Endodermal cell (in vitro differentiated cells): ENCODE measurements around the gene OXCT1. TPM values are rescaled to one million over a fixed set of nuclear protein-coding genes. Genes with fewer than 3 reads are reported as not detected.

ENCODE experiments used
- DNase-seq: peaks from one replicate; pipeline ENCODE4 v3.0.0-alpha.2; 2017
- H3K27ac ChIP-seq: 2 replicates; pipeline ENCODE4 v1.5.1; 2013; ENCODE audit warnings: mild to moderate bottlenecking, low read depth, low read length, moderate library complexity
- H3K27me3 ChIP-seq: 2 replicates; pipeline ENCODE4 v1.6.1; 2013; ENCODE audit warnings: mild to moderate bottlenecking, low read length, moderate library complexity; ENCODE audit not compliant: insufficient read depth, control insufficient read depth, poor library complexity, severe bottlenecking
- H3K36me3 ChIP-seq: 2 replicates; pipeline ENCODE4 v1.7.0; 2013; ENCODE audit warnings: mild to moderate bottlenecking, low read length, moderate library complexity; ENCODE audit not compliant: control insufficient read depth, insufficient read depth
- H3K4me1 ChIP-seq: one replicate; pipeline ENCODE4 v1.7.0; 2013; ENCODE audit warnings: low read length; ENCODE audit not compliant: control insufficient read depth, insufficient read depth
- H3K4me3 ChIP-seq: 2 replicates; pipeline ENCODE4 v1.5.1; 2013; ENCODE audit warnings: mild to moderate bottlenecking, low read length, moderate library complexity
- H3K9ac ChIP-seq: 2 replicates; pipeline ENCODE4 v1.6.1; 2013; ENCODE audit warnings: mild to moderate bottlenecking, low read length, moderate library complexity; ENCODE audit not compliant: poor library complexity, severe bottlenecking; ENCODE audit errors: extremely low read depth
- H3K9me3 ChIP-seq: 2 replicates; pipeline ENCODE4 v1.6.1; 2013; ENCODE audit warnings: mild to moderate bottlenecking, low read length, moderate library complexity; ENCODE audit not compliant: control insufficient read depth
- H3K27ac Mint-ChIP-seq: 2 replicates; pipeline ENCODE4 v1.8.0; 2020; ENCODE audit warnings: mixed read lengths
- H3K27me3 Mint-ChIP-seq: 2 replicates; pipeline ENCODE4 v1.8.0; 2021; ENCODE audit warnings: mild to moderate bottlenecking, mixed read lengths; ENCODE audit not compliant: insufficient read depth
- H3K36me3 Mint-ChIP-seq: 2 replicates; pipeline ENCODE4 v1.8.0; 2020; ENCODE audit warnings: low read depth, mixed read lengths
- H3K4me1 Mint-ChIP-seq: 2 replicates; pipeline ENCODE4 v1.8.0; 2020; ENCODE audit warnings: mixed read lengths
- H3K4me3 Mint-ChIP-seq: 2 replicates; pipeline ENCODE4 v1.8.0; 2020; ENCODE audit warnings: mild to moderate bottlenecking, moderate library complexity, mixed read lengths
- H3K9me3 Mint-ChIP-seq: 2 replicates; pipeline ENCODE4 v1.8.0; 2020; ENCODE audit warnings: mild to moderate bottlenecking, mixed read lengths
- WGBS, 2 experiments: methylation state at CpG; one replicate each; pipeline versions ENCODE4 v1.1.5 to v1.1.7; 2013; ENCODE audit warnings: missing lambda C conversion rate in 2 of 2, mixed read lengths in 1 of 2; ENCODE audit not compliant: insufficient coverage in 1 of 2, insufficient read length in 1 of 2; 5-methylcytosine and 5-hydroxymethylcytosine counted together
- total RNA-seq, 2 donors: library from RNA; stranded (reverse); fragmentation: NEBNext Ultra II Directional in 1 of 2; extraction: Animal tissue kit (Norgen Biotek cat#: 25700) in 1 of 2; gene quantifications; 2 replicates in 1 of 2; 3 replicates in 1 of 2; pipeline ENCODE4 v1.2.1, GENCODE V29; 2021
- TF ChIP-seq, protein P1 (sequence below): fragments of 200-600 bp; sonication (generic); conservative IDR thresholded peaks from 2 replicates; pipeline ENCODE4 v1.5.0; 2021; ENCODE audit warnings: antibody characterized with exemption, mild to moderate bottlenecking

The OXCT1 gene
- total RNA-seq, 2 donors from 2014 or later: 24.5 to 25.1 TPM

DNA sequence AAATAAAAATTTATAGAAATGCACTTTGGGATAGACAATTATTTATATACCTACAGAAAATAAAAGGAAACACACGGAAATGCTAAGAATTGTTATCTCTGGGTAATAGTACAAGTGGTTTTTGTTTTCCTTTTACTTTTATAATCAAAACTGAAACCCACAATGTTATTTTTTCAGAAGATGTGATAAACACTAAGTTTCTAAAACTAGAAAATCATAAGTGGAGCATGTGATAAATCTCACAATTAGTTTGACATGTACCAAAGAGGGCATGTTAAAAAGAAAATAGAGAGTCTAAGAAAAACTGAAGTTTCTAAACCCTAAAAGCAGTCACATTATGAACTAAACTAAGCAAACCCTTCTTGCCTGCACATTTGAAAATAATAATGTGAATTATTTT is 61.1 kb downstream of the OXCT1 start:
- no CpG with 5 or more reads among the region's 1 CpG for WGBS, 2 experiments

DNA sequence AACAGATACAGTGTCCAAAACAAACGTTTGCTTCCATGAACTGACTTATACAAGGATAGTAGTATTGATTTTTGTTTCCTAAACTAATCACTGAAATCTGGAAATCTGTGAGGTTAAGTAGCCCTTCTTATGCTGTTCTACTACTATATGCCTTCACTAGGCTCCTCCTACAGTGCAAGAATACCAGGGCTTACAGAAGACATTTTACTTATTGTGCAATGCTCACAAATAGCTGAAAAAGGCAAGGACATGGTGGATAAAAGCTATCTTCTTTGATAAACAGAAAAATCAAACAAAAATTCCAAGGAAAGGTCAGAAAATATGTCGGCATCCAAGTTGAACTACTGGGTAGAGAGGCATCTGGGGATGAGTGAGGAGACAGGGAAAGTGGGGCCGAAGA is 61.9 kb downstream of the OXCT1 start:
- no peaks in the 10 kb centered on the region for H3K4me1 ChIP-seq
- Mint-ChIP-seq H3K36me3 (no peaks in the 10 kb centered on the region), H3K4me3 (no peak overlapping the region), H3K9me3 (no peaks in the 10 kb centered on the region), H3K4me1 (peaks cover 10% of the 10 kb centered on the region), H3K27me3 (no peaks in the 10 kb centered on the region), H3K27ac (no peak overlapping the region)
- H3K9me3 ChIP-seq: no peaks in the 10 kb centered on the region
- no peak overlapping the region for H3K9ac ChIP-seq
- WGBS, 2 experiments: 90 to 100% methylated on average over 1 to 3 of the region's 3 CpGs
- DNase-seq: no peak
- H3K27me3 ChIP-seq: no peaks in the 10 kb centered on the region
- H3K4me3 ChIP-seq: no peak overlapping the region
- no peak overlapping the region for H3K27ac ChIP-seq
- peaks cover 10% of the 10 kb centered on the region for H3K36me3 ChIP-seq
- TF ChIP-seq, protein P1, sequence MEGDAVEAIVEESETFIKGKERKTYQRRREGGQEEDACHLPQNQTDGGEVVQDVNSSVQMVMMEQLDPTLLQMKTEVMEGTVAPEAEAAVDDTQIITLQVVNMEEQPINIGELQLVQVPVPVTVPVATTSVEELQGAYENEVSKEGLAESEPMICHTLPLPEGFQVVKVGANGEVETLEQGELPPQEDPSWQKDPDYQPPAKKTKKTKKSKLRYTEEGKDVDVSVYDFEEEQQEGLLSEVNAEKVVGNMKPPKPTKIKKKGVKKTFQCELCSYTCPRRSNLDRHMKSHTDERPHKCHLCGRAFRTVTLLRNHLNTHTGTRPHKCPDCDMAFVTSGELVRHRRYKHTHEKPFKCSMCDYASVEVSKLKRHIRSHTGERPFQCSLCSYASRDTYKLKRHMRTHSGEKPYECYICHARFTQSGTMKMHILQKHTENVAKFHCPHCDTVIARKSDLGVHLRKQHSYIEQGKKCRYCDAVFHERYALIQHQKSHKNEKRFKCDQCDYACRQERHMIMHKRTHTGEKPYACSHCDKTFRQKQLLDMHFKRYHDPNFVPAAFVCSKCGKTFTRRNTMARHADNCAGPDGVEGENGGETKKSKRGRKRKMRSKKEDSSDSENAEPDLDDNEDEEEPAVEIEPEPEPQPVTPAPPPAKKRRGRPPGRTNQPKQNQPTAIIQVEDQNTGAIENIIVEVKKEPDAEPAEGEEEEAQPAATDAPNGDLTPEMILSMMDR: no peak

More for the DNA sequence above, 61.1 kb downstream of the OXCT1 start:
- Mint-ChIP-seq H3K9me3 (no peaks in the 10 kb centered on the region), H3K36me3 (no peaks in the 10 kb centered on the region), H3K27me3 (no peaks in the 10 kb centered on the region), H3K27ac (no peak overlapping the region), H3K4me3 (no peak overlapping the region), H3K4me1 (peaks cover 10% of the 10 kb centered on the region)
- no peak overlapping the region for H3K4me3 ChIP-seq
- no peaks in the 10 kb centered on the region for H3K27me3 ChIP-seq
- peaks cover 4% of the 10 kb centered on the region for H3K36me3 ChIP-seq
- no peak for DNase-seq
- no peaks in the 10 kb centered on the region for H3K9me3 ChIP-seq
- H3K9ac ChIP-seq: no peak overlapping the region
- no peaks in the 10 kb centered on the region for H3K4me1 ChIP-seq
- H3K27ac ChIP-seq: no peak overlapping the region
- TF ChIP-seq, protein P1: no peak

DNA sequence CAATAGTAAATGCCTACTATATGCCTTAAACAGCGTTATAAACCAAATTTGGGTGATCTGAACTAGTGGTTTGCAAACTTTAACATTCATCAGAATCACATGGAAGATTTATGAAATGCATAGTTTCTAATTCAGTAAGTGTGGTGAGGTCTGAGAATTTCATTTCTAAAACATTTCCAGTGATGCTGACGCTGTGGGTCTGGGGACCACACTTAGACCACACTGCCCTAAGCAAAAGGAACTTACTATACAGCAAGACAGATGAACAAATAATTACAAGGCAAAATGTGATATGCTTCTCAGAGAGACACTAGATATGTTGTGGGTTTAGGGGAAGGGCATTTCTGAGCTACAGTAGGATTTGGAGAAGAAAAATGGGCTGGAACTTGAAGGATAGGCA is 72.6 kb downstream of the OXCT1 start:
- no peak overlapping the region for H3K27ac Mint-ChIP-seq
- no peaks in the 10 kb centered on the region for H3K9me3 ChIP-seq
- no peak for DNase-seq
- TF ChIP-seq, protein P1: no peak
- no peak overlapping the region for H3K4me3 ChIP-seq
- peaks cover 9% of the 10 kb centered on the region for H3K4me1 Mint-ChIP-seq
- peaks cover 6% of the 10 kb centered on the region for H3K36me3 ChIP-seq
- H3K27me3 Mint-ChIP-seq: no peaks in the 10 kb centered on the region
- H3K4me1 ChIP-seq: no peaks in the 10 kb centered on the region
- no peak overlapping the region for H3K27ac ChIP-seq
- H3K9ac ChIP-seq: no peak overlapping the region
- no peaks in the 10 kb centered on the region for H3K9me3 Mint-ChIP-seq
- peaks cover 6% of the 10 kb centered on the region for H3K36me3 Mint-ChIP-seq
- 89% methylated on average over 2 of the region's 2 CpGs; no CpG with 5 or more reads in 1 of the 2 experiments for WGBS, 2 experiments
- H3K27me3 ChIP-seq: no peaks in the 10 kb centered on the region
- no peak overlapping the region for H3K4me3 Mint-ChIP-seq
